ENCODE measurements around the gene EPHA6.

DNA sequence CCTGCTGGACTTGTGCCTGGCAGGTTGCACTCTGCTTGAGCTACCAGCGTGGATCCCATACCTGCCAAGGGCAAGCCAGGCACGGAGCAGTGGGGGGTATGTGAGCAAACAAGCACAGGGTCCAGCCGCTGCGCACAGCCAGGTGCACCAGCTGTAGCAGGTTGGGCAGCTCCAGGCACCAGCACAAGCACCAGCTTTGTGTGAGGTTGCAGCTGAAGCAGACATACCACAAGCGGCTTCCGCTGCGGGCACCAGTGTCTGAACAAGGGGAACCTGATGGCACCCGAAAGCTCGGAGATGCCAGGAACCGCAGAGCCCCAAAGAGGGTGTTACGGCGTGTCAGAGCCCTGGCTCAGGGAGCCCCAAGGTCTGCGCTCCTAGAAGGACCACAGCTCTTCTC lies 477.5 kb downstream of the EPHA6 start:
- TF ChIP-seq, protein P1, sequence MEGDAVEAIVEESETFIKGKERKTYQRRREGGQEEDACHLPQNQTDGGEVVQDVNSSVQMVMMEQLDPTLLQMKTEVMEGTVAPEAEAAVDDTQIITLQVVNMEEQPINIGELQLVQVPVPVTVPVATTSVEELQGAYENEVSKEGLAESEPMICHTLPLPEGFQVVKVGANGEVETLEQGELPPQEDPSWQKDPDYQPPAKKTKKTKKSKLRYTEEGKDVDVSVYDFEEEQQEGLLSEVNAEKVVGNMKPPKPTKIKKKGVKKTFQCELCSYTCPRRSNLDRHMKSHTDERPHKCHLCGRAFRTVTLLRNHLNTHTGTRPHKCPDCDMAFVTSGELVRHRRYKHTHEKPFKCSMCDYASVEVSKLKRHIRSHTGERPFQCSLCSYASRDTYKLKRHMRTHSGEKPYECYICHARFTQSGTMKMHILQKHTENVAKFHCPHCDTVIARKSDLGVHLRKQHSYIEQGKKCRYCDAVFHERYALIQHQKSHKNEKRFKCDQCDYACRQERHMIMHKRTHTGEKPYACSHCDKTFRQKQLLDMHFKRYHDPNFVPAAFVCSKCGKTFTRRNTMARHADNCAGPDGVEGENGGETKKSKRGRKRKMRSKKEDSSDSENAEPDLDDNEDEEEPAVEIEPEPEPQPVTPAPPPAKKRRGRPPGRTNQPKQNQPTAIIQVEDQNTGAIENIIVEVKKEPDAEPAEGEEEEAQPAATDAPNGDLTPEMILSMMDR (conservative IDR thresholded peaks at IDR 0.05 in 1 of 2, IDR thresholded peaks at IDR 0.05 in 1 of 2; ENCODE audit: low read depth in 1 of 2, low read length in 2 of 2): no peak
- TF ChIP-seq EZH2 (IDR thresholded peaks at IDR 0.05; ENCODE audit: low read length, missing control alignments): no peak
